Type B pancreatic cell (in vitro differentiated cells): Measurements from ENCODE around the gene CD79A. TPM values are rescaled to one million over a fixed set of nuclear protein-coding genes. Genes with fewer than 3 reads are reported as not detected.
A peak's percentile ranks its signal among the peaks of the same experiment; 100 is the strongest.

Experiments used
- DNase-seq: peaks from one replicate; pipeline ENCODE4 v3.0.0; 2021; ENCODE audit warnings: mixed read lengths; ENCODE audit not compliant: unreplicated experiment; ENCODE audit errors: extremely low spot score
- H3K27ac Mint-ChIP-seq: 2 replicates; pipeline ENCODE4 v1.8.0; 2021; ENCODE audit warnings: mild to moderate bottlenecking, mixed read lengths
- H3K27me3 Mint-ChIP-seq: 2 replicates; pipeline ENCODE4 v1.8.0; 2021; ENCODE audit warnings: mixed read lengths
- H3K36me3 Mint-ChIP-seq: 2 replicates; pipeline ENCODE4 v1.8.0; 2021; ENCODE audit warnings: mixed read lengths
- H3K4me1 Mint-ChIP-seq: one replicate; pipeline ENCODE4 v1.8.0; 2021; ENCODE audit warnings: mixed read lengths; ENCODE audit not compliant: unreplicated experiment
- H3K4me3 Mint-ChIP-seq: 2 replicates; pipeline ENCODE4 v1.8.0; 2021; ENCODE audit warnings: mild to moderate bottlenecking, mixed read lengths
- H3K9me3 Mint-ChIP-seq: 2 replicates; pipeline ENCODE4 v1.8.0; 2021; ENCODE audit warnings: mixed read lengths
- CTCF ChIP-seq: fragments of 200-600 bp; sonication (generic); conservative IDR thresholded peaks from 2 replicates; pipeline ENCODE4 v1.5.0; 2021; ENCODE audit warnings: antibody characterized with exemption, mild to moderate bottlenecking
- total RNA-seq: library from RNA; stranded (reverse); gene quantifications from 2 replicates; pipeline ENCODE4 v1.2.1, GENCODE V29; 2021; ENCODE audit warnings: low replicate concordance

CD79A gene
- total RNA-seq, 1 donor from 2014 or later, result 0.48 TPM

GRCh38 chr19:41908724-41909464 is 31.8 kb downstream of the CD79A start:
- no peak for TF ChIP-seq CTCF
- H3K27ac Mint-ChIP-seq, result no peak overlapping the region
- no peak for DNase-seq
- H3K4me3 Mint-ChIP-seq, result no peak overlapping the region
- peaks cover 44% of the 10 kb centered on the region for H3K27me3 Mint-ChIP-seq
- H3K9me3 Mint-ChIP-seq, result no peaks in the 10 kb centered on the region
- no peaks in the 10 kb centered on the region for H3K4me1 Mint-ChIP-seq
- peaks cover 9% of the 10 kb centered on the region for H3K36me3 Mint-ChIP-seq

GRCh38 chr19:41909706-41910105 is 32.6 kb downstream of the CD79A start:
- peaks cover 4% of the 10 kb centered on the region for H3K36me3 Mint-ChIP-seq
- H3K27me3 Mint-ChIP-seq, result peaks cover 50% of the 10 kb centered on the region
- no peaks in the 10 kb centered on the region for H3K9me3 Mint-ChIP-seq
- no peaks in the 10 kb centered on the region for H3K4me1 Mint-ChIP-seq
- H3K4me3 Mint-ChIP-seq, result no peak overlapping the region
- TF ChIP-seq CTCF, result no peak
- no peak overlapping the region for H3K27ac Mint-ChIP-seq
- DNase-seq, result no peak

DNA sequence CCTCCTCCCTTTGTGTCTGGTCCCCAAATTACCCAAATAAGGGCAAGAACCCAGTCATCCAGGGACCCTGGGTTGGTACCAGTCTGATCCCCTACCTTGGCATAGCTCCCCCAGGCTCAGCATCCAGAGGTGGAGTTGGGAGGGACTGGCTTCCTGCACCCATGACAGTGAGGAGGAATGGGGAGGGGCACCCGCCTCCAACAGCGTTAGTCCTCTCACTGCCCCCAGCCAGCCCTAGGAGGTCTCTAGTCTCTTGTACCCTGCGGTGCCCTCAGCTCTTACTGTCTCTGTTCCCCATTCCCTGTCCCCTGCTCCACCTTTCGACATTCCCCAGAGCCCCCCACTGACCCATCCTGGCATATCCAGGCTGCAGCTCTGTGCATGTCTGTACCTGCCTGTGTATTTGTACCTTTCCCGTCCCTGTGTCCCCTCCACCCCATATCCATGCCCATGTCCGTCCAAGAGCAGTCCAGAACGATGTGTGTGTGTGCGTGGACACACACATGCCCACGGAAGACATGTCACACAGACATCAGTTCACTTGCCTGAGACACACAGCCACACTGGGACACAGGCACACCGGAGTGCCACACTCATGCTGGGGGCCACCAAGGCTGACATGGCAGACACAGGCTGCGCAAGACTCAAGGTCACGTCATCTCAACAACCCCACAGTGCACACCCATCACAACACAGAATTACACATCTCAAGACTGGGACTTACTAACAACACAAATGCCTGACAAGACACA is 33.3 kb downstream of the CD79A start:
- H3K9me3 Mint-ChIP-seq, result no peaks in the 10 kb centered on the region
- no peak for DNase-seq
- peaks cover 50% of the 10 kb centered on the region for H3K27me3 Mint-ChIP-seq

GRCh38 chr19:41910992-41911888 is 34.2 kb downstream of the CD79A start:
- no peak for DNase-seq
- H3K9me3 Mint-ChIP-seq, result no peaks in the 10 kb centered on the region
- TF ChIP-seq CTCF, result no peak
- no peaks in the 10 kb centered on the region for H3K36me3 Mint-ChIP-seq
- H3K27me3 Mint-ChIP-seq, result peaks cover 50% of the 10 kb centered on the region
- no peak overlapping the region for H3K4me3 Mint-ChIP-seq
- peak overlapping the region; percentile 16 for H3K27ac Mint-ChIP-seq
- no peaks in the 10 kb centered on the region for H3K4me1 Mint-ChIP-seq

More for the DNA sequence above, 33.3 kb downstream of the CD79A start:
- Mint-ChIP-seq H3K4me3 (no peak overlapping the region), H3K27ac (peak overlapping the region; percentile 44), H3K4me1 (no peaks in the 10 kb centered on the region), H3K36me3 (peaks cover 4% of the 10 kb centered on the region)
- TF ChIP-seq CTCF, result no peak

GRCh38 chr19:41911889-41912731 is 35.0 kb downstream of the CD79A start:
- no peak for DNase-seq
- TF ChIP-seq CTCF, result no peak
- H3K4me3 Mint-ChIP-seq, result no peak overlapping the region
- no peak overlapping the region for H3K27ac Mint-ChIP-seq
- no peaks in the 10 kb centered on the region for H3K4me1 Mint-ChIP-seq
- H3K27me3 Mint-ChIP-seq, result peaks cover 50% of the 10 kb centered on the region
- H3K9me3 Mint-ChIP-seq, result no peaks in the 10 kb centered on the region
- no peaks in the 10 kb centered on the region for H3K36me3 Mint-ChIP-seq
